Raji (cell line): ENCODE data around the gene ACTA2.

Source experiments
- POLR2A ChIP-seq: IDR thresholded peaks from 2 replicates; pipeline ENCODE4 v1.6.1; 2011; ENCODE audit warnings: low read depth, low read length, control low read depth; ENCODE audit not compliant: insufficient read depth

The ACTA2 gene

GRCh38 chr10:88987243-88987725 is 34.7 kb upstream of the ACTA2 start:
- TF ChIP-seq POLR2A, result no peak

DNA sequence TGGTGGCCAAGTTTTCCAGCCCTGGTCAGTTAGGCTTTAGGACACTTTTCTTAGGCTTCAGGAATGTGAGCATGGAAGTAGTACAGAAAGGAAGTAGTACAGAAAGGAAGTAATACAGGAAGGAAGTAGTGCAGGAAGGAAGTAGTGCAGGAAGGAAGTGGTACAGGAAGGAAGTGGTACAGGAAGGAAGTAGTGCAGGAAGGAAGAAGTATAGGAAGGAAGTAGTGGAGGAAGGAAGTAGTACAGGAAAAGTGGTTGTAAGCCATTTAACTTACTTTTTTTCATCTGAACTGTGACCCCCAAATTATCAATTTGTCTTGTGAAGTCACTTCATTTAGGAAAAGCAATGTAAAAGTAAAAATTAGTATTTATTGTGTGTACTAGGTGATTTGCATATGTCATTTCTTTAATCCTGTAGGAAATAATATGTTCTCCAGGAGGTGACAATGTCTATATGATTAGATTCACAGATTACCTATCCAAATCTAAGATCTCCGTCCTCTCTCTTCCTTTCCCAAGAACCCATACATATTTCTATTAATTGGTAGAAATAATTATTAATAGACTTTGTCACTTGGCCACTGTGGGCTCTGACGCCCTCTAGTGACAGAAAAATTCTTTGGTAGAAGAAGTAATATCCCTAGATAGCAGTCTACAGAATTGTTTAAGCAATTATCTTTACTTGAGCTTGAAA is 34.1 kb upstream of the ACTA2 start:
- TF ChIP-seq POLR2A, result no peak

GRCh38 chr10:88984525-88984924 is 32.0 kb upstream of the ACTA2 start:
- no peak for TF ChIP-seq POLR2A

DNA sequence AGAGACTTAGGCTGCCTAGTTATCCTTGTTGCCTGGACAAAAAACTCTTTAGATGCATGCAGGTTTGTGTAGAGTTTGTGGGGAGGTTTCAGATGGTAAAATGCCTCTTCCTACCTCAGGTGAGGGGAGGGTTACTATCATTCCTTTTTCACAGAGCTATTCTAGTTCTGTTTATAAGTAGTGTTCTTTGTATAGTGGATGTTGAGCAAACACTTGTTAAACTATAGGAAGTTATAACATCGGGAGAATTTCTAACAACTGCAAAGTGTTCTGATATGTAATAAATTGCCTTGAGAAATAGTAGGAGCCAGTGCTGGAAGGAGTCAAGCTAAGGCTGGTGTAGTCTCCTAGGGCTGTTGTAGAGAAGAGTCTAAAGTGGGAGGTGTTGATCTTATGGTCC is 31.4 kb upstream of the ACTA2 start:
- no peak for TF ChIP-seq POLR2A

DNA sequence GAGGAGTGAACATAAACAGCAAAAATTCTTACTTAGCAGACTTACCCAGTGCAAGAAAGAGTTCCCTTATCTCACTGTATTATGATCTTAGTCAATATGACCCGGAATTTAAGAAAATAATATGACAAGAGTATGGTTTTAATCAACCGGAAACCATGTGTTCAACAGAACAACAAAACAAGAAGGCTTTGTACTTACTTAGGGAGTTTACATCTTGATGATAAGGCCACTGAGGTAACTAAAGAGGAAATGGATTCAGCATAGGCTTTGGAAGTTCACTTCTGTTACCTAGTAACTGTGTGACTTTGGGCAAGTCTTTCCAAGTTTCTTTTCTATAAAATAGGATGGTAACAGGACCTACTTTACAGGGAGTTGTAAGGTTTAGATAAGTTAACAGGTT is 30.6 kb upstream of the ACTA2 start:
- TF ChIP-seq POLR2A, result no peak

- no peak for TF ChIP-seq POLR2A
Observed at GRCh38 chr10:88982366-88982765, 29.8 kb upstream of the ACTA2 start.

DNA sequence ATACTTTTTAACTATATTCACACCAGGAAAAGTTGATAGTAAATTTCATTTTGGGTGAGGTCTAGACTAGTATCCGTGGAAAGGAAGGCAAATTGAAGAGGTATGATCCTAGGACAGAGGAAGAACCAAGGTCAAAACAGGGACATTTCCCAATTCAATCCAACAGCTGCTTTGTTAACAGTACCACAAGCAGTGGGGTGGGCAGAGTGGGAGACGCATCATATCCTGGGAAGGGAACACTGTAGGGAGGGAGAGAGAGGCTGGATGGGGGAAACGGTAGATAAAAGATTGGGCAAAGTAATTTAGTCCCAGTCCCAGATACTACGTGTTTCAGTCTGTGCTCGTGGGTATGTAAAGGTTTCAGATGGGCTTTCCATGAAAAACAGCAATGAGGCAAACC is 28.9 kb upstream of the ACTA2 start:
- TF ChIP-seq POLR2A, result no peak

- no peak for TF ChIP-seq POLR2A
Observed at GRCh38 chr10:88980800-88981199, 28.2 kb upstream of the ACTA2 start.

GRCh38 chr10:88980247-88980646 is 27.7 kb upstream of the ACTA2 start:
- no peak for TF ChIP-seq POLR2A

- no peak for TF ChIP-seq POLR2A
Observed at GRCh38 chr10:88979603-88980002, 27.0 kb upstream of the ACTA2 start.

GRCh38 chr10:88979153-88979562 is 26.6 kb upstream of the ACTA2 start:
- TF ChIP-seq POLR2A, result no peak

- TF ChIP-seq POLR2A, result no peak
Observed at GRCh38 chr10:88978463-88978862, 25.9 kb upstream of the ACTA2 start.

DNA sequence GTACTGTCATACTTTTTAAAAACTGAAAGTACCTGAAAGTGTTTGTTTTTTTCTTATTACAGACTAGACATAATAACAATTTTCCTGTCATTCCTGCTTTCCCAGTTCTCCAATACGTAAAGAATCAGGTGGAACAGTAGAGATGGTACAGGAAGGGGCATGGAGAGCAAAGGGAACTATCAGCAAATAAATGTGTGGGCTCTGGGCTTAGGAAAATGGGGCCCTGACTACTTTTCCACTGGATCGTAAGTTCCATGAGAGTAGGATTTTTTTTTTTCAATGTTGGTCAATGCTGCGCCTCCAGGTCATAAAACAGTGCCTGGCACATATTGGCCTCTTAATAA is 22.8 kb upstream of the ACTA2 start:
- TF ChIP-seq POLR2A, result no peak

DNA sequence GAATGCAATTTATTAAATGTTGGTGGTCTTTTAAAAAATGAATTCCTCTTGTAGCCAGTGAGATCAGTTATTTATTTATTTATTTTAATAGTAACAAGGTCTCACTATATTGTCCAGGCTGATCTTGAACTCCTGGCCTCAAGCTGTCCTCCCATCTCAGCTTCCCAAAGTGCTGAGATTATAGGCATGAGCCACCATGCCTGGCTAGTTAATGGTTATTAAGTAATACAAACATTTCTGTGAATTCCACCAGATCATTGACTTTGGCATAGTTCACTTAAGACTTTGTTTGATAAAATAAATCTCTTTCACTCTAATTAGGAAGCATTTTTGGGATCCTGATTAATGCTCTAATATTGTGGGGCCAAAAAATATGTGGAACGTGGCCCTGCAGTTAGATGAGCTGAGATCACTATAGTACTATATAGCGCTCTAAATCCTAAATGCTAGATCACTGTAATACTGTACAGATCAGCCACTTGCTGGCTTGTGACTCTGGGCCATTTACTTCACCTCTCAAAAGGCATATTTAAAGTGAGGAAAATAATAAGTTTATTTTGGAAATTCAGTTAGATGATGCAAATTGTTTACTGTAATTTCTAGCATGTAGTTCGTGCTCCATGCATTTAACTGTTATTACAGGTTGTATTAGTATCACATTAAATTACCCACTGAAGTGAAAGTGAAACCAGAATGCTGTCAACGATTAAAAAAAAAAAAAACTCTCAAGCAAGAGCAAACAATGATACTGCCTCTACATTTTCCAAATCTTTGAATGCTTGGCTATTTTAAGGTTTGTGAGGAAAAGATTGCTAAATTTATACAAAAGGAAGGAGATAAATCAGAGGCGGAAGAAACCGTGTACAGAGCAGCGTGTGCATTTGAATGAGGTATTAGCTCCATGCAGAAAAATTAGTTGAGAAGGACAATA is 22.1 kb upstream of the ACTA2 start:
- TF ChIP-seq POLR2A, result no peak

DNA sequence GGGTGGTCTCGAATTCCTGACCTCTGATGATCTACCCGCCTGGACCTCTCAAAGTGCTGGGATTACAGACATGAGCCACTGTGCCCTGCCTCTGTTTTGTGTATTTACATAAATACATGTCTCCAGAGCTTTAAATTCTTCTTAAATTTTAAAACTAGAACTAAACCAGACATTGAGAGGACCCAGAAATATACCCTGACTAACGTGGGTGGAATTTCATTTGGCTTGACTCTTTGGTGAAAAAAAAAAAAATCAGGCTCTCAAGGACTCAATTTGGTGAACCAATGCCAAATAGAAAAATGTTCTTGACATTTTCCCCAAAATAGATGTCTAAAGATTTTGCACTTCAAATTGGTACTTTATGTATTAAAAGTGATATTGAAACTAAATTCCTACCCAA is 21.4 kb upstream of the ACTA2 start:
- no peak for TF ChIP-seq POLR2A
